Natural killer cell (primary cell): ENCODE data around the gene TIFAB. TPM values are rescaled to one million over a fixed set of nuclear protein-coding genes. Genes with fewer than 3 reads are reported as not detected.

Experiments used
- ATAC-seq, 3 donors: fragments of 150-1000 bp in 2 of 3; fragments of 200-7000 bp in 1 of 3; cut with Tn5 transposase; 1 replicate in 1 of 3; 2 replicates in 2 of 3; pipeline ENCODE4 v1.10.0; 2021; ENCODE audit warnings: mild to moderate bottlenecking in 2 of 3, moderate library complexity in 2 of 3
- DNase-seq, 2 donors: peaks; one replicate each; pipeline versions ENCODE4 v3.0.0 to v3.0.0-alpha.2; 2013 to 2021; ENCODE audit warnings: mixed read lengths in 1 of 2
- H3K27ac ChIP-seq: one replicate; pipeline ENCODE4 v1.5.1; 2013; ENCODE audit warnings: mild to moderate bottlenecking, low read length
- H3K27me3 ChIP-seq: one replicate; pipeline ENCODE4 v1.6.1; 2013; ENCODE audit warnings: low read length; ENCODE audit not compliant: control insufficient read depth, insufficient read depth
- H3K36me3 ChIP-seq: one replicate; pipeline ENCODE4 v1.6.1; 2013; ENCODE audit warnings: low read length; ENCODE audit not compliant: control insufficient read depth, insufficient read depth
- H3K4me1 ChIP-seq: one replicate; pipeline ENCODE4 v1.6.1; 2013; ENCODE audit warnings: low read length; ENCODE audit not compliant: control insufficient read depth, insufficient read depth
- H3K4me3 ChIP-seq: one replicate; pipeline ENCODE4 v1.5.1; 2013; ENCODE audit warnings: low read length
- H3K9me3 ChIP-seq: one replicate; pipeline ENCODE4 v1.6.1; 2013; ENCODE audit warnings: low read length; ENCODE audit not compliant: control insufficient read depth, insufficient read depth
- H3K27ac Mint-ChIP-seq, 2 donors: one replicate each; pipeline ENCODE4 v1.8.0; 2022; ENCODE audit warnings: mild to moderate bottlenecking in 2 of 2, mixed read lengths in 2 of 2, moderate library complexity in 1 of 2
- H3K27me3 Mint-ChIP-seq, 2 donors: one replicate each; pipeline ENCODE4 v1.8.0; 2022; ENCODE audit warnings: low read depth in 2 of 2, mixed read lengths in 2 of 2
- H3K36me3 Mint-ChIP-seq: one replicate; pipeline ENCODE4 v1.8.0; 2022; ENCODE audit warnings: mixed read lengths
- H3K4me1 Mint-ChIP-seq, 2 donors: one replicate each; pipeline ENCODE4 v1.8.0; 2022; ENCODE audit warnings: mixed read lengths in 2 of 2
- H3K4me3 Mint-ChIP-seq: one replicate; pipeline ENCODE4 v1.8.0; 2022; ENCODE audit warnings: mild to moderate bottlenecking, moderate library complexity, mixed read lengths
- H3K9me3 Mint-ChIP-seq, 2 donors: one replicate each; pipeline ENCODE4 v1.8.0; 2022; ENCODE audit warnings: mixed read lengths in 2 of 2
- WGBS: methylation state at CpG from one replicate; pipeline ENCODE4 v1.1.7; 2013; ENCODE audit warnings: missing lambda C conversion rate; ENCODE audit not compliant: insufficient coverage; 5-methylcytosine and 5-hydroxymethylcytosine counted together
- intact Hi-C: fragments of 100-400 bp; cut with micrococcal nuclease; formaldehyde crosslinking; loops from one replicate; pipeline ENCODE4 v1.14.2; 2022
- total RNA-seq, 4 donors: library from RNA; stranded (reverse); fragments of 120-200 nt in 1 of 4; gene quantifications; one replicate each; pipeline versions ENCODE4 v1.2.3 to v1.2.4, GENCODE V29; 2013 to 2022
- TF ChIP-seq, protein P1 (sequence below): fragments of 200-600 bp; IDR thresholded peaks from one replicate; pipeline ENCODE4 v1.8.0; 2022; ENCODE audit warnings: antibody characterized with exemption

The TIFAB gene
- total RNA-seq, 3 donors from 2014 or later (not counting 1 experiment from before 2014, with no cell fraction given): 0.05 to 0.21 TPM; not detected in 1

DNA sequence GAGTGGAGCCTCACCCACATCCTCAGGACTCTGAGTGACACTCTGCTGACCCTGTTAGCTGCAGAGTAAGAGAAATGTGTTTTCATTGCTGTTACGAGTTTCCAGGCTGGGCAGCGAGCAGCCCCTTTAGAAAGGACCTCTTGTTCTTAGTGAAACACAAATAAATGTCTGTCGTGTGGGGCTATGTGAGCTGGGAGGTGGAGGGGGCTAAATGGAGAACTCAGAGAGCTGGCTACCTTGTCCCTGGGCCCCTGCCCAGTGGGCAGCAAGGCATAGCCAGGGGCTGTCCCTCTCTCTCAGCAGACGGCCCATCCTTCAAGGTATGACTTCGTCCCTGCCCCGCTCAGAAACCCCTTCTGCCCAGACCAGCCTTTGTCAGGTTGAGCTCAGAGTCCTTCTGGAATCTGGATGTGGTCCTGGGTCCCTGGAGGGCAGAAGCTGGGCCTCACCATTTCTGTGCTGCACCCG lies 15.2 kb downstream of the TIFAB start:
- Mint-ChIP-seq H3K27me3 (peaks cover 9 to 11% of the 10 kb centered on the region in 2 donors), H3K4me1 (no peaks in the 10 kb centered on the region), H3K27ac (no peak overlapping the region), H3K36me3 (no peaks in the 10 kb centered on the region), H3K9me3 (no peaks in the 10 kb centered on the region), H3K4me3 (no peak overlapping the region)
- no peak for ATAC-seq
- intact Hi-C loops: no loop called here
- DNase-seq: no peak
- 51% methylated on average over 7 of the region's 7 CpGs for WGBS
- TF ChIP-seq, protein P1, sequence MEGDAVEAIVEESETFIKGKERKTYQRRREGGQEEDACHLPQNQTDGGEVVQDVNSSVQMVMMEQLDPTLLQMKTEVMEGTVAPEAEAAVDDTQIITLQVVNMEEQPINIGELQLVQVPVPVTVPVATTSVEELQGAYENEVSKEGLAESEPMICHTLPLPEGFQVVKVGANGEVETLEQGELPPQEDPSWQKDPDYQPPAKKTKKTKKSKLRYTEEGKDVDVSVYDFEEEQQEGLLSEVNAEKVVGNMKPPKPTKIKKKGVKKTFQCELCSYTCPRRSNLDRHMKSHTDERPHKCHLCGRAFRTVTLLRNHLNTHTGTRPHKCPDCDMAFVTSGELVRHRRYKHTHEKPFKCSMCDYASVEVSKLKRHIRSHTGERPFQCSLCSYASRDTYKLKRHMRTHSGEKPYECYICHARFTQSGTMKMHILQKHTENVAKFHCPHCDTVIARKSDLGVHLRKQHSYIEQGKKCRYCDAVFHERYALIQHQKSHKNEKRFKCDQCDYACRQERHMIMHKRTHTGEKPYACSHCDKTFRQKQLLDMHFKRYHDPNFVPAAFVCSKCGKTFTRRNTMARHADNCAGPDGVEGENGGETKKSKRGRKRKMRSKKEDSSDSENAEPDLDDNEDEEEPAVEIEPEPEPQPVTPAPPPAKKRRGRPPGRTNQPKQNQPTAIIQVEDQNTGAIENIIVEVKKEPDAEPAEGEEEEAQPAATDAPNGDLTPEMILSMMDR: no peak
- no peaks in the 10 kb centered on the region for H3K27me3 ChIP-seq
- H3K36me3 ChIP-seq: no peaks in the 10 kb centered on the region
- peaks cover 30% of the 10 kb centered on the region for H3K4me1 ChIP-seq
- no peak overlapping the region for H3K27ac ChIP-seq
- no peaks in the 10 kb centered on the region for H3K9me3 ChIP-seq
- H3K4me3 ChIP-seq: no peak overlapping the region

DNA sequence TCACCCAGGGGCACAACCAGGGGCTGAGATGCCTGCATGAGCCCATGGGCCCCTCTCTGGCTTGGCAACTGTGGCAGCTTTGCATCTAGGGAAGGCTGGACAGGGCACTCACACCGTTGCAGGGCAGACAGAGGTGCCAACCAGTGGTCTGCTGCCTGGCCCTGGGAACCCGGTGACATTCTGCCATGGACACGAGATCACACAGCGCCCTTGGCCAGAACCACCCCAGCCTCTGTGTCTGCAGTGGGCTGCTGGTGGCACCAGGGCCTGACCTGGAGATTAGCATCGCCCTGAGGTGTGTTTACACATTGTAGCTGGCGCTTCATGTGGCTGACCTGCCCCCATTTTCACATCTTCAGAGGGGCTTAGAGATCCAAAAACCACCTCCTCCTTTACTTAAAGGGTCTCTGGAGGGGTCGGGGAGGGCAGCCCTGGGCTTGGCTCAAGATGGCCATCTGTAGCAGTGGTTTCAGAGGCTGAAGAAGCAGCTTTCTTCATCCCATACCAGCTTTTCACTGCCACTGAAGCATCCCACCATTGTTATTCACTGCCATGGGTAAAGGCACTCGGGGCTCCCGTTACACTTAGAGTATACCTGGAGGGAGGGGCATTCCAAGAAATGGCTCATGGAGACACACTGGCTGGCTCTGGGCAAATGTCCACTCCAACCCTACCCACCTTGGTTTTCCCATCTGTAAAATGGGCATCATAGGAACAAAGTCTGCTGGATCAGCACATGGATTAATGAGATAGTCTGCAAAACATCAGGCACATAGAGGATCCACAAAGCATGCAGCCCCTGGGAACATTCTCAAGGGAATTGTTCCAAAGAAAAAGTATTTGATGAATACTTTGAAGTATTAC lies 16.5 kb downstream of the TIFAB start:
- Mint-ChIP-seq H3K27me3 (peaks cover 6 to 11% of the 10 kb centered on the region in 2 donors), H3K4me3 (no peak overlapping the region), H3K27ac (no peak overlapping the region), H3K36me3 (no peaks in the 10 kb centered on the region), H3K9me3 (no peaks in the 10 kb centered on the region), H3K4me1 (no peaks in the 10 kb centered on the region)
- ATAC-seq (no peak), DNase-seq (no peak)
- no peaks in the 10 kb centered on the region for H3K27me3 ChIP-seq
- intact Hi-C loops: no loop called here
- WGBS: 65% methylated on average over 9 of the region's 9 CpGs
- no peak overlapping the region for H3K27ac ChIP-seq
- no peaks in the 10 kb centered on the region for H3K36me3 ChIP-seq
- H3K4me1 ChIP-seq: peaks cover 25% of the 10 kb centered on the region
- no peaks in the 10 kb centered on the region for H3K9me3 ChIP-seq
- TF ChIP-seq, protein P1: no peak
- H3K4me3 ChIP-seq: no peak overlapping the region

DNA sequence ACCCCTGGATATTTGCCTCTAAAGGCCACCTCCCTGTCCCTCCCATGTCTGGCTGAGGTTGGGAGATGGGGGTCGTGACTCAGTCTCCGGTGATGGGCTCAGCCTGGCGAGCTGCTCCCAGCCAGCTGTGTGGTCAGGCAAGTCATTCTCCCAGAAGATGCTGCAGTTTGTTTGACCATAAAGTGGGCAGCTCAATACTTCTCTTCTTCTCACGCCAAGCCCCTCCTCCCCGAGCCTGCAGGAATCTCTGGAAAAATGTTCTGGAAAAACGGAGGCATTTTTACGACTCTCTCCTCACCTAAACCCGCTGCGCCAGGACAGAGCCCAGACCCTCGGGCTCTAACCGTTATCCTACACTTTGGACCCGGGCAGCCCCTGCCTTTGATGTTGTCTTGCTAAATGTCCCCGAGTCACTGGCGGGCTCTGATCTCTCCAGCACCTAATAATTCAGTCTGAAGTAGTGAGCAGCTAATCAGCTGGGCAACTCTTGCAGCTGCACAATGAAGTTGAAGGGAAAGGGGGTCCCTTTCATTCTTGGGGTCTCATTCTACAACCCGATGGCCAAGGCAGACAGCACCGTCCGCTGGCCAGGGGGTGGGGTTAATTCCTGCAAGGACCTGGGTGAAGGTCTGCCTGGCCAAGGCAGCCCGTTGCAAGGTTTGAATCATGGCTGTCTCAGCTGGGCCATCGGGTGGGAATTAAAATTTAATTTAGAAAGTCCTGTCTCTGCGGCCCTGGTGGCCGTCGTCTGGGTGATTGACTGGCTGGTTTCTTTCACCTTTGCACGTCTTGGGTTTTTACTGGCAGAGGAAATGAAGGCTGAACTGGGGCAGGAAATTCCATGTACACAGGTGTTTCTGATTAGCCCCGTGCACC lies 17.3 kb downstream of the TIFAB start:
- Histone ChIP-seq H3K27ac (no peak overlapping the region), H3K4me1 (peaks cover 25% of the 10 kb centered on the region)
- 70% methylated on average over 24 of the region's 24 CpGs for WGBS

More for the DNA sequence above, 17.3 kb downstream of the TIFAB start:
- Mint-ChIP-seq H3K36me3 (no peaks in the 10 kb centered on the region), H3K27ac (no peak overlapping the region), H3K4me3 (no peak overlapping the region), H3K4me1 (no peaks in the 10 kb centered on the region), H3K9me3 (no peaks in the 10 kb centered on the region), H3K27me3 (peaks cover 6 to 18% of the 10 kb centered on the region in 2 donors)
- H3K4me3 ChIP-seq: no peak overlapping the region
- ATAC-seq: no peak
- H3K27me3 ChIP-seq: no peaks in the 10 kb centered on the region
- intact Hi-C loops: no loop called here
- no peaks in the 10 kb centered on the region for H3K36me3 ChIP-seq
- H3K9me3 ChIP-seq: no peaks in the 10 kb centered on the region
- DNase-seq: no peak
- TF ChIP-seq, protein P1: no peak
